ENCODE measurements around the gene RELB. TPM values are rescaled to one million over a fixed set of nuclear protein-coding genes. Genes with fewer than 3 reads are reported as not detected.

The RELB gene
- total and polyA plus RNA-seq, 9 of the 15 experiments (the other 6 are each of a cell fraction or from before 2014, with no cell fraction given) = 0.15 to 1.1 (median 0.28) TPM; not detected in 2

DNA sequence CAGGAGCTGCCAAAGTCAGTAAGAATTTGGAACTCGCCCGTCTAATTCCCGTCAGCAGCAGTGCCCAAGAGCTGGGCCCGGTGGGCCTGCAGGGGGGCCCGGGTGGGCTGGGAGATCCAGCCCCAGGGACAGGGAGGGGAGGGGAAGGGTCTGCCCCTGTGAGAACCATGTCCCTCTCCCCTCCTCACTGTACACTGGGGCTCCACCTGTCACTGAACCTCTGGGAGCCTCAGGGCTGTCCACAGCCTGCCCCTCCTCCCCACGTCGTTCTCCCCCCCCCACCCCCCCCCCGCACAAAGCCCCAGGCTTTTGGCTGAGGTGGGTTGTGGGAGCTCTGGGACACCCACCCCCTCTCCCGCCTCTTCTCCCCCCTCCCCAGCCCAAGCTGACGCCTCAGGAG is 66.8 kb downstream of the RELB start:
- no CpG with 5 or more reads among the region's 10 CpGs for WGBS (ENCODE audit: insufficient coverage, low coverage, missing lambda C conversion rate)
- H3K4me3 ChIP-seq = no peak overlapping the region
- POLR2A ChIA-PET = interaction anchor here (0.6 to 1.2 kb wide), 3 partner anchors 15 to 271 kb away, joined by 3 to 6 read pairs (median 5); partner anchors contain the start of gene CLASRP
- ATAC-seq = no peak
- peaks cover 81% of the 10 kb centered on the region; the same call in 2 of the 3 replicates for H3K36me3 ChIP-seq (ENCODE audit: control insufficient read depth, insufficient read depth, low read length)
- peaks cover 4% of the 10 kb centered on the region; the same call in 1 of the 2 replicates for H4K20me1 ChIP-seq (replicated peaks; ENCODE audit: control insufficient read depth, insufficient read depth, low read length)
- H2AFZ ChIP-seq (ENCODE audit: low read depth, low read length) = no peak overlapping the region
- no peaks in the 10 kb centered on the region for H3K9me1 ChIP-seq (ENCODE audit: control insufficient read depth, insufficient read depth, low read length)
- H3K4me1 ChIP-seq (replicated peaks in 1 of 2; ENCODE audit: control insufficient read depth in 2 of 2, insufficient read depth in 2 of 2, low read length in 2 of 2) = peaks cover 0 to 29% of the 10 kb centered on the region in 2 experiments; a peak in 2 of 5 replicates
- no TSS peak for BruUV-seq (replicated peaks)
- no peaks in the 10 kb centered on the region for H3K27me3 ChIP-seq (ENCODE audit: control insufficient read depth in 2 of 2, insufficient read depth in 2 of 2, low read length in 2 of 2)
- H3K9me3 ChIP-seq (replicated peaks; ENCODE audit: control insufficient read depth, insufficient read depth, low read depth, low read length) = no peaks in the 10 kb centered on the region
- no peak overlapping the region for H3K4me2 ChIP-seq (ENCODE audit: insufficient read depth, low read length)
- H3K79me2 ChIP-seq (ENCODE audit: control insufficient read depth, insufficient read depth, low read length) = 0 out of 3 replicates have a peak, but pooled peaks cover 4% of the 10 kb centered on the region
- intact Hi-C loops (cut with micrococcal nuclease) = no loop called here
- no peak for FAIRE-seq
- CTCF ChIA-PET (ENCODE audit: low intra/inter-chr PET ratio) = no interaction called here
- in situ Hi-C loops (cut with MboI) = no loop called here
- no peak overlapping the region for H3K27ac ChIP-seq (ENCODE audit: extremely low read depth, low read depth, low read length)
- H3K9ac ChIP-seq (ENCODE audit: insufficient read depth in 1 of 2, low read depth in 2 of 2, low read length in 2 of 2) = no peak overlapping the region; a peak in 1 of 4 replicates
- no peak for DNase-seq (ENCODE audit: extremely low read depth in 1 of 4, low spot score in 3 of 4)
- TF ChIP-seq, protein P1, sequence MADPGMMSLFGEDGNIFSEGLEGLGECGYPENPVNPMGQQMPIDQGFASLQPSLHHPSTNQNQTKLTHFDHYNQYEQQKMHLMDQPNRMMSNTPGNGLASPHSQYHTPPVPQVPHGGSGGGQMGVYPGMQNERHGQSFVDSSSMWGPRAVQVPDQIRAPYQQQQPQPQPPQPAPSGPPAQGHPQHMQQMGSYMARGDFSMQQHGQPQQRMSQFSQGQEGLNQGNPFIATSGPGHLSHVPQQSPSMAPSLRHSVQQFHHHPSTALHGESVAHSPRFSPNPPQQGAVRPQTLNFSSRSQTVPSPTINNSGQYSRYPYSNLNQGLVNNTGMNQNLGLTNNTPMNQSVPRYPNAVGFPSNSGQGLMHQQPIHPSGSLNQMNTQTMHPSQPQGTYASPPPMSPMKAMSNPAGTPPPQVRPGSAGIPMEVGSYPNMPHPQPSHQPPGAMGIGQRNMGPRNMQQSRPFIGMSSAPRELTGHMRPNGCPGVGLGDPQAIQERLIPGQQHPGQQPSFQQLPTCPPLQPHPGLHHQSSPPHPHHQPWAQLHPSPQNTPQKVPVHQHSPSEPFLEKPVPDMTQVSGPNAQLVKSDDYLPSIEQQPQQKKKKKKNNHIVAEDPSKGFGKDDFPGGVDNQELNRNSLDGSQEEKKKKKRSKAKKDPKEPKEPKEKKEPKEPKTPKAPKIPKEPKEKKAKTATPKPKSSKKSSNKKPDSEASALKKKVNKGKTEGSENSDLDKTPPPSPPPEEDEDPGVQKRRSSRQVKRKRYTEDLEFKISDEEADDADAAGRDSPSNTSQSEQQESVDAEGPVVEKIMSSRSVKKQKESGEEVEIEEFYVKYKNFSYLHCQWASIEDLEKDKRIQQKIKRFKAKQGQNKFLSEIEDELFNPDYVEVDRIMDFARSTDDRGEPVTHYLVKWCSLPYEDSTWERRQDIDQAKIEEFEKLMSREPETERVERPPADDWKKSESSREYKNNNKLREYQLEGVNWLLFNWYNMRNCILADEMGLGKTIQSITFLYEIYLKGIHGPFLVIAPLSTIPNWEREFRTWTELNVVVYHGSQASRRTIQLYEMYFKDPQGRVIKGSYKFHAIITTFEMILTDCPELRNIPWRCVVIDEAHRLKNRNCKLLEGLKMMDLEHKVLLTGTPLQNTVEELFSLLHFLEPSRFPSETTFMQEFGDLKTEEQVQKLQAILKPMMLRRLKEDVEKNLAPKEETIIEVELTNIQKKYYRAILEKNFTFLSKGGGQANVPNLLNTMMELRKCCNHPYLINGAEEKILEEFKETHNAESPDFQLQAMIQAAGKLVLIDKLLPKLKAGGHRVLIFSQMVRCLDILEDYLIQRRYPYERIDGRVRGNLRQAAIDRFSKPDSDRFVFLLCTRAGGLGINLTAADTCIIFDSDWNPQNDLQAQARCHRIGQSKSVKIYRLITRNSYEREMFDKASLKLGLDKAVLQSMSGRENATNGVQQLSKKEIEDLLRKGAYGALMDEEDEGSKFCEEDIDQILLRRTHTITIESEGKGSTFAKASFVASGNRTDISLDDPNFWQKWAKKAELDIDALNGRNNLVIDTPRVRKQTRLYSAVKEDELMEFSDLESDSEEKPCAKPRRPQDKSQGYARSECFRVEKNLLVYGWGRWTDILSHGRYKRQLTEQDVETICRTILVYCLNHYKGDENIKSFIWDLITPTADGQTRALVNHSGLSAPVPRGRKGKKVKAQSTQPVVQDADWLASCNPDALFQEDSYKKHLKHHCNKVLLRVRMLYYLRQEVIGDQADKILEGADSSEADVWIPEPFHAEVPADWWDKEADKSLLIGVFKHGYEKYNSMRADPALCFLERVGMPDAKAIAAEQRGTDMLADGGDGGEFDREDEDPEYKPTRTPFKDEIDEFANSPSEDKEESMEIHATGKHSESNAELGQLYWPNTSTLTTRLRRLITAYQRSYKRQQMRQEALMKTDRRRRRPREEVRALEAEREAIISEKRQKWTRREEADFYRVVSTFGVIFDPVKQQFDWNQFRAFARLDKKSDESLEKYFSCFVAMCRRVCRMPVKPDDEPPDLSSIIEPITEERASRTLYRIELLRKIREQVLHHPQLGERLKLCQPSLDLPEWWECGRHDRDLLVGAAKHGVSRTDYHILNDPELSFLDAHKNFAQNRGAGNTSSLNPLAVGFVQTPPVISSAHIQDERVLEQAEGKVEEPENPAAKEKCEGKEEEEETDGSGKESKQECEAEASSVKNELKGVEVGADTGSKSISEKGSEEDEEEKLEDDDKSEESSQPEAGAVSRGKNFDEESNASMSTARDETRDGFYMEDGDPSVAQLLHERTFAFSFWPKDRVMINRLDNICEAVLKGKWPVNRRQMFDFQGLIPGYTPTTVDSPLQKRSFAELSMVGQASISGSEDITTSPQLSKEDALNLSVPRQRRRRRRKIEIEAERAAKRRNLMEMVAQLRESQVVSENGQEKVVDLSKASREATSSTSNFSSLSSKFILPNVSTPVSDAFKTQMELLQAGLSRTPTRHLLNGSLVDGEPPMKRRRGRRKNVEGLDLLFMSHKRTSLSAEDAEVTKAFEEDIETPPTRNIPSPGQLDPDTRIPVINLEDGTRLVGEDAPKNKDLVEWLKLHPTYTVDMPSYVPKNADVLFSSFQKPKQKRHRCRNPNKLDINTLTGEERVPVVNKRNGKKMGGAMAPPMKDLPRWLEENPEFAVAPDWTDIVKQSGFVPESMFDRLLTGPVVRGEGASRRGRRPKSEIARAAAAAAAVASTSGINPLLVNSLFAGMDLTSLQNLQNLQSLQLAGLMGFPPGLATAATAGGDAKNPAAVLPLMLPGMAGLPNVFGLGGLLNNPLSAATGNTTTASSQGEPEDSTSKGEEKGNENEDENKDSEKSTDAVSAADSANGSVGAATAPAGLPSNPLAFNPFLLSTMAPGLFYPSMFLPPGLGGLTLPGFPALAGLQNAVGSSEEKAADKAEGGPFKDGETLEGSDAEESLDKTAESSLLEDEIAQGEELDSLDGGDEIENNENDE (IDR thresholded peaks at IDR 0.05; ENCODE audit: low read depth, low read length) = no peak
- TF ChIP-seq RBBP5 (IDR thresholded peaks at IDR 0.05; ENCODE audit: borderline replicate concordance, insufficient read depth, low read length, poor library complexity, severe bottlenecking) (no peak), TRIM24 (IDR thresholded peaks at IDR 0.05) (no peak), SRSF7 (optimal IDR thresholded peaks at IDR 0.05; ENCODE audit: low read depth, low read length) (no peak), STAG1 (CRISPR knock-in tag; IDR thresholded peaks at IDR 0.05; ENCODE audit: borderline replicate concordance) (no peak), ZNF586 (CRISPR knock-in tag; conservative IDR thresholded peaks at IDR 0.05) (no peak), PRPF4 (IDR thresholded peaks at IDR 0.05; ENCODE audit: insufficient read depth, low read depth, low read length, poor library complexity, severe bottlenecking) (no peak)
- TF ChIP-seq, protein P2, sequence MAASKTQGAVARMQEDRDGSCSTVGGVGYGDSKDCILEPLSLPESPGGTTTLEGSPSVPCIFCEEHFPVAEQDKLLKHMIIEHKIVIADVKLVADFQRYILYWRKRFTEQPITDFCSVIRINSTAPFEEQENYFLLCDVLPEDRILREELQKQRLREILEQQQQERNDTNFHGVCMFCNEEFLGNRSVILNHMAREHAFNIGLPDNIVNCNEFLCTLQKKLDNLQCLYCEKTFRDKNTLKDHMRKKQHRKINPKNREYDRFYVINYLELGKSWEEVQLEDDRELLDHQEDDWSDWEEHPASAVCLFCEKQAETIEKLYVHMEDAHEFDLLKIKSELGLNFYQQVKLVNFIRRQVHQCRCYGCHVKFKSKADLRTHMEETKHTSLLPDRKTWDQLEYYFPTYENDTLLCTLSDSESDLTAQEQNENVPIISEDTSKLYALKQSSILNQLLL (CRISPR knock-in tag; IDR thresholded peaks at IDR 0.05; ENCODE audit: borderline replicate concordance) = no peak

All from K562 (cell line).